Astrocyte of the hippocampus (primary cell): Measurements from ENCODE around the gene BCAS3.

Experiments
- DNase-seq: peaks from one replicate; pipeline ENCODE4 v3.0.0; 2011; ENCODE audit warnings: low read depth, low spot score

The BCAS3 gene

GRCh38 chr17:61313461-61314326, 636.0 kb downstream of the BCAS3 start:
- no peak for DNase-seq

GRCh38 chr17:61314368-61315078, 636.9 kb downstream of the BCAS3 start:
- DNase-seq: peak; percentile 93

GRCh38 chr17:61316633-61317032, 639.0 kb downstream of the BCAS3 start:
- DNase-seq: no peak

GRCh38 chr17:61317779-61318178, 640.1 kb downstream of the BCAS3 start:
- no peak for DNase-seq

DNA sequence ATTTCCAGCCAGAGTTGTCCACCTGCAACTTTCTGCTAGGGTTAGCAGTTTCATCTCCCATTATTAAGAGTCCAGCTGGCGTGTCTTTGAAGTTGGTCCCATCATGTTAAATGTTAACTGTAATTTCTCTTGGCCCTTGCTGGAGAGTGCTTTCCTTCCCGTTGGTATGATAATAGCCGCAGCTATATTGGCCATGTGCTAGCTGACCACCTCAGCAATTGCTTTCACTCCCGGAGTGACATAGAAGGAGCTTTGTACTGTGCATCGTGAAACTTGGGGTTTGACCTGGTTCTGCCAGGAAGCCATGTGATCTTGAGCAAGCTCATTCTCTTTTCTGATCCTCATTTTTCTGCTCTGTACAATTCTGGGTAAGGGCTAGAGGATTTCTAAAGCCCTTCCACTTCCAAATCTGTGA, 641.0 kb downstream of the BCAS3 start:
- DNase-seq: no peak

DNA sequence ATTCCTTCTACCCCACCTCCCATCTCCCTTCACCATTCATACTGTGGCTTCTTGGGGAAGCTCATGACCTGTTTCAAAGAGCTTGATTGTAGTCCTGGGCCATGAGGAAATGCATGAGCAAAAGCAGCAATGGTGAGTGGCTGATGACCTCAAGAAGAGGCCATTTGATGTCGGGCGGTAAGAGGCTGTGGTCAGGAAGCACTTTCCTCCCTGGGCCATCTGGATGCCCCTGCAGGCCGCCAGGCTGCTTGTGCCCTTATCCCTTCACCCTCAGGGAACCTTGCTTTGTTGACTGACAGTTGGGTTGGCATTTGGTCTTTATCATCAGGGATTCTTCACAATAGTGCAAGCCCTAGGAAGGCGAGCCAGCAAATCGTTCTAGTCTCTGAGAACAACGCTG, 643.7 kb downstream of the BCAS3 start:
- no peak for DNase-seq

GRCh38 chr17:61322325-61323002, 644.8 kb downstream of the BCAS3 start:
- DNase-seq: no peak

- peak; percentile 28 for DNase-seq
Measured at GRCh38 chr17:61323003-61323908, 645.6 kb downstream of the BCAS3 start.

- no peak for DNase-seq
Measured at GRCh38 chr17:61323909-61324868, 646.5 kb downstream of the BCAS3 start.

DNA sequence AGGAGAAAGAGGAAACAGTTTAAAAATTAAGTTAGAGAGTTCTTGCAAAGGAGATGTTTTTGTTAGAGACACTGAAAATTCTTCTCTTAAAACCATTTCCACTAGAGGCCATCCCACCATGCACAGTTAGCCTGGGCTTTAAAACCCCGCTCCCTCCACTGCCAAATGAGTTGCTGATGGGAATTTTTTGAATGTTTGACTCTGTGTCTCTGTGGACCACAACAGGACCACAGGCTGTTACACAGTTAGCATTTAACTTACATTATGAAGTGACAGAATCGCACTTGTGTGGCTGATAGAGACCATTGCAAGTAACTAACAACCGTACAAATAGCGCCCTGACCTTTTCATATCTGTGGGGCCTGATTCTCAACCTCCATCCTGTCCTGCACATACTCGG, 647.3 kb downstream of the BCAS3 start:
- no peak for DNase-seq

GRCh38 chr17:61325382-61326073, 647.9 kb downstream of the BCAS3 start:
- peak; percentile 47 for DNase-seq

- DNase-seq: no peak
Measured at GRCh38 chr17:61326330-61326729, 648.7 kb downstream of the BCAS3 start.

- no peak for DNase-seq
Measured at GRCh38 chr17:61328351-61328750, 650.7 kb downstream of the BCAS3 start.

GRCh38 chr17:61330174-61331150, 652.8 kb downstream of the BCAS3 start:
- no peak for DNase-seq

DNA sequence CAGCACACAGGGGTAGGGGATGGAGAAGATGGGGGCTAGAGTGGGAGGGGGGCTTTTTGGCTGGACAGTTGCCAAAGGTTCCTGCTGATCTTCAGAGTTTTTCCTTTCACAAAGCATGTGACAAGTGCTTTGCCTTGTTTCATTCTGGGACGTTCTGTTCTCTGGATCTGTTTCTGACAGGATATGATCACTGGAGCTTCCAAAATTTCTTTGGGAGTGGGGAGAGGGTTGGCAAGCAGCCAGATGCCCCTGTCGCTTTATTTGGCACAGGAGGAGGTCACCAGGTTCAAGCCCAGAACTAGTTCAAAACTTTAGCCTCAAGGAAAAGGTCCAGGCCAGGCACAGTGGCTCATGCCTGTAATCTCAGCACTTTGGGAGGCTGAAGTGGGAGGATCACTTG, 653.5 kb downstream of the BCAS3 start:
- no peak for DNase-seq

- DNase-seq: no peak
Measured at GRCh38 chr17:61331886-61332285, 654.2 kb downstream of the BCAS3 start.

DNA sequence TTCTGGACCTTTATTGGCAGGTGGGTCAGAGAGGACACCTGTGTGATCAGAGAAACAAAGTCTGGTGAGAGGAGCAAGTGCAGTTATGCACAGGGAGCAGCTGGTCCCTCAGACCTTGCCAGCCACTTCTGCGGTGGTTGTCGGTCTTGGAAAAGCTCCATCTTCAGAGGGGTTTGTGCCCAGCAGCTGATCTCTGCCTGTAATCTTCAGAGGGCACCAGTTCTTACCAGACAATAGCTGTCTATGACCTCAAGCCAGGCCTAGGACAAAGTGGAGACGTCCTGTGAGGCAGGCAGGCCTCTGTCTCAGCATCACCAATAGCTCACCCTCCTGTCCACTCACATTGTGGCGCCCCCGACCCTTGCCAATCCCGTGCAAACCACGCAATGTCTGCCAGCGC, 655.5 kb downstream of the BCAS3 start:
- no peak for DNase-seq

- no peak for DNase-seq
Measured at GRCh38 chr17:61334673-61335072, 657.0 kb downstream of the BCAS3 start.
